CD4-positive, alpha-beta T cell treated with Interleukin-4 for 4 hours (primary cell): ENCODE measurements around the gene PRKCZ.

ENCODE experiments used
- DNase-seq: peaks from one replicate; pipeline ENCODE4 v3.0.0-alpha.2; 2020

The PRKCZ gene

GRCh38 chr1:2046953-2047748, 3.1 kb upstream of the PRKCZ start:
- DNase-seq, result no peak

- no peak for DNase-seq
Observed at GRCh38 chr1:2047749-2048729, 2.2 kb upstream of the PRKCZ start.

GRCh38 chr1:2049225-2049717, 940 bp upstream of the PRKCZ start:
- DNase-seq, result no peak

- peak; percentile 40 for DNase-seq
Observed at GRCh38 chr1:2050461-2050792, 216 bp downstream of the PRKCZ start.

GRCh38 chr1:2050793-2051682, 827 bp downstream of the PRKCZ start:
- DNase-seq, result peak; percentile 11

- no peak for DNase-seq
Observed at GRCh38 chr1:2052054-2052679, 2.0 kb downstream of the PRKCZ start.

- DNase-seq, result no peak
Observed at GRCh38 chr1:2052756-2053155, 2.5 kb downstream of the PRKCZ start.

GRCh38 chr1:2053217-2053616, 3.0 kb downstream of the PRKCZ start:
- DNase-seq, result no peak

- DNase-seq, result no peak
Observed at GRCh38 chr1:2053784-2054376, 3.7 kb downstream of the PRKCZ start.

GRCh38 chr1:2054560-2054959, 4.3 kb downstream of the PRKCZ start:
- DNase-seq, result no peak

GRCh38 chr1:2055911-2056575, 5.8 kb downstream of the PRKCZ start:
- DNase-seq, result no peak

- DNase-seq, result no peak
Observed at GRCh38 chr1:2056955-2057590, 6.9 kb downstream of the PRKCZ start.

- no peak for DNase-seq
Observed at GRCh38 chr1:2059290-2059953, 9.2 kb downstream of the PRKCZ start.

- no peak for DNase-seq
Observed at GRCh38 chr1:2060072-2060471, 9.9 kb downstream of the PRKCZ start.

GRCh38 chr1:2060535-2060934, 10.3 kb downstream of the PRKCZ start:
- no peak for DNase-seq

- DNase-seq, result no peak
Observed at GRCh38 chr1:2061065-2061778, 11.0 kb downstream of the PRKCZ start.

- no peak for DNase-seq
Observed at GRCh38 chr1:2065699-2066098, 15.5 kb downstream of the PRKCZ start.

GRCh38 chr1:2067393-2067792, 17.2 kb downstream of the PRKCZ start:
- DNase-seq, result no peak

- no peak for DNase-seq
Observed at GRCh38 chr1:2067981-2068380, 17.8 kb downstream of the PRKCZ start.

- DNase-seq, result no peak
Observed at GRCh38 chr1:2068951-2069350, 18.7 kb downstream of the PRKCZ start.
